Ascending aorta (tissue), 2 donors: ENCODE measurements around the gene TPRG1. TPM values are rescaled to one million over a fixed set of nuclear protein-coding genes. Genes with fewer than 3 reads are reported as not detected.

Experiments
- DNase-seq, 2 donors: peaks; one replicate each; pipeline ENCODE4 v3.0.0-alpha.2; 2019; ENCODE audit warnings: low spot score in 2 of 2
- H3K27ac ChIP-seq, 2 donors: fragments of 200-600 bp; sonication (generic); one replicate each; pipeline ENCODE4 v1.5.1; 2016 to 2017; ENCODE audit warnings: mild to moderate bottlenecking in 1 of 2
- H3K27me3 ChIP-seq: fragments of 200-600 bp; sonication (generic); one replicate; pipeline ENCODE4 v1.5.1; 2017
- H3K36me3 ChIP-seq, 2 donors: fragments of 200-600 bp; sonication (generic); one replicate each; pipeline ENCODE4 v1.5.1; 2016
- H3K4me1 ChIP-seq, 2 donors: fragments of 200-600 bp; sonication (generic); one replicate each; pipeline ENCODE4 v1.5.1; 2016 to 2017; ENCODE audit warnings: mild to moderate bottlenecking in 1 of 2
- H3K4me3 ChIP-seq, 2 donors: fragments of 200-600 bp; sonication (generic); one replicate each; pipeline ENCODE4 v1.5.1; 2016 to 2017; ENCODE audit warnings: mild to moderate bottlenecking in 1 of 2
- H3K9me3 ChIP-seq, 2 donors: fragments of 200-600 bp; sonication (generic); one replicate each; pipeline ENCODE4 v1.5.1; 2016
- CTCF ChIP-seq, 3 experiments: fragments of 200-600 bp in 2 of 3; fragments of 450-650 bp in 1 of 3; sonication (generic) in 2 of 3; IDR thresholded peaks; one replicate each; pipeline ENCODE4 v1.5.1; 2016 to 2019; ENCODE audit warnings: antibody characterized with exemption in 3 of 3, mild to moderate bottlenecking in 1 of 3, moderate library complexity in 1 of 3
- intact Hi-C: fragments of 100-400 bp; cut with DNase I; formaldehyde crosslinking; loops from one replicate; pipeline ENCODE4 v1.15.1; 2023
- total RNA-seq: library from RNA; depleted of rRNA; stranded (reverse); fragments of >200 nt; gene quantifications from one replicate; pipeline ENCODE4 v1.1.0, GENCODE V29; 2016

The TPRG1 gene
- total RNA-seq, 1 donor from 2014 or later, result 6.4 TPM

- Histone ChIP-seq H3K4me3 (no peak overlapping the region), H3K36me3 (no peaks in the 10 kb centered on the region), H3K27me3 (no peaks in the 10 kb centered on the region), H3K27ac (no peak overlapping the region), H3K4me1 (no peaks in the 10 kb centered on the region), H3K9me3 (peaks cover 0 to 27% of the 10 kb centered on the region in 2 donors)
- no peak for DNase-seq
- TF ChIP-seq CTCF (IDR thresholded peaks at IDR 0.05), result no peak
- intact Hi-C loops, result no loop called here
These were observed 23.5 kb downstream of the TPRG1 start for GRCh38 chr3:189195302-189195701.

GRCh38 chr3:189202106-189202505 lies 30.3 kb downstream of the TPRG1 start:
- Histone ChIP-seq H3K36me3 (no peaks in the 10 kb centered on the region), H3K9me3 (no peaks in the 10 kb centered on the region), H3K27me3 (no peaks in the 10 kb centered on the region), H3K4me1 (no peaks in the 10 kb centered on the region), H3K4me3 (no peak overlapping the region), H3K27ac (no peak overlapping the region)
- no peak for DNase-seq
- no peak for TF ChIP-seq CTCF (IDR thresholded peaks at IDR 0.05)
- intact Hi-C loops, result no loop called here

GRCh38 chr3:189202583-189202982 lies 30.8 kb downstream of the TPRG1 start:
- H3K4me1 ChIP-seq, result no peaks in the 10 kb centered on the region
- H3K36me3 ChIP-seq, result no peaks in the 10 kb centered on the region
- DNase-seq, result no peak
- TF ChIP-seq CTCF (IDR thresholded peaks at IDR 0.05), result no peak
- intact Hi-C loops, result no loop called here
- no peak overlapping the region for H3K4me3 ChIP-seq
- no peaks in the 10 kb centered on the region for H3K27me3 ChIP-seq
- no peaks in the 10 kb centered on the region for H3K9me3 ChIP-seq
- no peak overlapping the region for H3K27ac ChIP-seq

- H3K27me3 ChIP-seq, result no peaks in the 10 kb centered on the region
- H3K4me1 ChIP-seq, result no peaks in the 10 kb centered on the region
- H3K4me3 ChIP-seq, result no peak overlapping the region
- no peak for TF ChIP-seq CTCF (IDR thresholded peaks at IDR 0.05)
- no peaks in the 10 kb centered on the region for H3K9me3 ChIP-seq
- intact Hi-C loops, result no loop called here
- H3K27ac ChIP-seq, result no peak overlapping the region
- DNase-seq, result no peak
- H3K36me3 ChIP-seq, result no peaks in the 10 kb centered on the region
These were observed 32.5 kb downstream of the TPRG1 start for GRCh38 chr3:189204167-189204866.

GRCh38 chr3:189204937-189205336 lies 33.2 kb downstream of the TPRG1 start:
- Histone ChIP-seq H3K27me3 (no peaks in the 10 kb centered on the region), H3K4me1 (no peaks in the 10 kb centered on the region), H3K4me3 (no peak overlapping the region), H3K27ac (no peak overlapping the region), H3K9me3 (no peaks in the 10 kb centered on the region), H3K36me3 (no peaks in the 10 kb centered on the region)
- DNase-seq, result no peak
- TF ChIP-seq CTCF (IDR thresholded peaks at IDR 0.05), result no peak
- intact Hi-C loops, result no loop called here
